ENCODE data around the gene TAF1. TPM values are rescaled to one million over a fixed set of nuclear protein-coding genes. Genes with fewer than 3 reads are reported as not detected.

Gene TAF1
- total and polyA plus RNA-seq, 2 experiments from 2014 or later: 6.7 to 26.9 TPM

DNA sequence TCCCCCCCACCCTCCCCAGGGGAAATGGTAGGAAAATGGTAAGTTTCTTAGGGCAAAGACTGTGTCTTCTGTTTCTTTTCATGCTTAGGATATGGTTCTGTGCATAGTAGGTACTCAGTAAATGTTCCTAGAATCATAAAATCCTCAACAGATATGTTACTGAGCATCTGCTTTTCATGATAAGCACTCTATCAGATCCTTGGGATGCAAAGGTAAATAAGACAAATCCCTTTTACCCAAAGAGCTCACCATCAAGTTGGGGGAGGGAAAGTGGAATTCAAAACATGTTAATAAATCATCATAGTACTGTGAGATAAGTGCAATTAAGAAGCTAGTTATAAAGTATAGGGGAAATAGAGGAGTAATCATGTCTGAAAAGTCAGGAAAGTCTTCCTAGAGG lies 98.8 kb downstream of the TAF1 start (continued):
- TF ChIP-seq, protein P1, sequence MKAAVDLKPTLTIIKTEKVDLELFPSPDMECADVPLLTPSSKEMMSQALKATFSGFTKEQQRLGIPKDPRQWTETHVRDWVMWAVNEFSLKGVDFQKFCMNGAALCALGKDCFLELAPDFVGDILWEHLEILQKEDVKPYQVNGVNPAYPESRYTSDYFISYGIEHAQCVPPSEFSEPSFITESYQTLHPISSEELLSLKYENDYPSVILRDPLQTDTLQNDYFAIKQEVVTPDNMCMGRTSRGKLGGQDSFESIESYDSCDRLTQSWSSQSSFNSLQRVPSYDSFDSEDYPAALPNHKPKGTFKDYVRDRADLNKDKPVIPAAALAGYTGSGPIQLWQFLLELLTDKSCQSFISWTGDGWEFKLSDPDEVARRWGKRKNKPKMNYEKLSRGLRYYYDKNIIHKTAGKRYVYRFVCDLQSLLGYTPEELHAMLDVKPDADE (IDR thresholded peaks at IDR 0.05): no peak
- TF ChIP-seq ZNF331 (CRISPR knock-in tag; IDR thresholded peaks at IDR 0.05; ENCODE audit: low read depth) (no peak), JUNB (IDR thresholded peaks at IDR 0.05; ENCODE audit: unreplicated experiment) (no peak), ZNF114 (CRISPR knock-in tag; IDR thresholded peaks at IDR 0.05) (no peak)

DNA sequence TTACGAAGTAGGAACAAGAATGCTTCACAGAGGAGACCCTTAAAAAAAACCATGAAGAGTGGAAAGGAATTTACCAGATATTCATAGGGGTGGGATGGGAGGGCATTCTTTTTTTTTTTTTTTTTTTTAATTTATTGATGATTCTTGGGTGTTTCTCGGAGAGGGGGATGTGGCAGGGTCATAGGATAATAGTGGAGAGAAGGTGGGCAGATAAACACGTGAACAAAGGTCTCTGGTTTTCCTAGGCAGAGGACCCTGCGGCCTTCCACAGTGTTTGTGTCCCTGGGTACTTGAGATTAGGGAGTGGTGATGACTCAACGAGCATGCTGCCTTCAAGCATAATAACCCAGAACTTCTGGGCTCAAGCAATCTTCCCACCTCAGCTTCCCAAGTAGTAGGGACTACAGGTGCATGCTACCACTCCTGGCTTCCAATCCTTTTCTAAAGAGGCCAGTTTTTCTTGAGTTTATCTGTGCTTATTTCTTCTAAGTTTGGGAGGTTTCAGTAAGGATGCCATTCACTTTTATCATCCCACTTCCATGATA lies 100.9 kb downstream of the TAF1 start:
- Histone ChIP-seq H3F3A (replicated peaks; ENCODE audit: low read depth) (no peaks in the 10 kb centered on the region), H3K27ac (ENCODE audit: low read depth) (no peak overlapping the region), H3K79me2 (replicated peaks; ENCODE audit: insufficient read depth) (no peaks in the 10 kb centered on the region), H2AFZ (no peak overlapping the region), H3K27me3 (ENCODE audit: insufficient read depth) (no peaks in the 10 kb centered on the region), H3K4me2 (no peak overlapping the region), H4K20me1 (replicated peaks; ENCODE audit: insufficient read depth) (no peaks in the 10 kb centered on the region), H3K4me1 (ENCODE audit: insufficient read depth) (no peaks in the 10 kb centered on the region), H3K4me3 (no peak overlapping the region), H3K9me2 (ENCODE audit: insufficient read depth) (no peaks in the 10 kb centered on the region), H3K36me3 (ENCODE audit: insufficient read depth) (no peaks in the 10 kb centered on the region; the same call in none of the 2 replicates)
- Mint-ChIP-seq H3K4me1 (no peaks in the 10 kb centered on the region), H3K4me3 (no peak overlapping the region), H3K27me3 (ENCODE audit: insufficient read depth, low read depth, poor library complexity) (no peaks in the 10 kb centered on the region), H3K9me3 (no peaks in the 10 kb centered on the region), H3K36me3 (ENCODE audit: low read depth) (peaks cover 42% of the 10 kb centered on the region), H3K27ac (no peak overlapping the region)
- DNase-seq (ENCODE audit: low spot score) (no peak), ATAC-seq (no peak)
- TF ChIP-seq STAT1 (IDR thresholded peaks at IDR 0.05; ENCODE audit: unreplicated experiment) (no peak), CREB1 (CRISPR knock-in tag; IDR thresholded peaks at IDR 0.05; ENCODE audit: low read depth) (no peak), JUNB (IDR thresholded peaks at IDR 0.05; ENCODE audit: unreplicated experiment) (no peak), EZH2 (IDR thresholded peaks at IDR 0.05; ENCODE audit: low read depth, unreplicated experiment) (no peak), NANOG (IDR thresholded peaks at IDR 0.05; ENCODE audit: borderline replicate concordance) (no peak), ZNF114 (CRISPR knock-in tag; IDR thresholded peaks at IDR 0.05) (no peak)
- TF ChIP-seq, protein P2, sequence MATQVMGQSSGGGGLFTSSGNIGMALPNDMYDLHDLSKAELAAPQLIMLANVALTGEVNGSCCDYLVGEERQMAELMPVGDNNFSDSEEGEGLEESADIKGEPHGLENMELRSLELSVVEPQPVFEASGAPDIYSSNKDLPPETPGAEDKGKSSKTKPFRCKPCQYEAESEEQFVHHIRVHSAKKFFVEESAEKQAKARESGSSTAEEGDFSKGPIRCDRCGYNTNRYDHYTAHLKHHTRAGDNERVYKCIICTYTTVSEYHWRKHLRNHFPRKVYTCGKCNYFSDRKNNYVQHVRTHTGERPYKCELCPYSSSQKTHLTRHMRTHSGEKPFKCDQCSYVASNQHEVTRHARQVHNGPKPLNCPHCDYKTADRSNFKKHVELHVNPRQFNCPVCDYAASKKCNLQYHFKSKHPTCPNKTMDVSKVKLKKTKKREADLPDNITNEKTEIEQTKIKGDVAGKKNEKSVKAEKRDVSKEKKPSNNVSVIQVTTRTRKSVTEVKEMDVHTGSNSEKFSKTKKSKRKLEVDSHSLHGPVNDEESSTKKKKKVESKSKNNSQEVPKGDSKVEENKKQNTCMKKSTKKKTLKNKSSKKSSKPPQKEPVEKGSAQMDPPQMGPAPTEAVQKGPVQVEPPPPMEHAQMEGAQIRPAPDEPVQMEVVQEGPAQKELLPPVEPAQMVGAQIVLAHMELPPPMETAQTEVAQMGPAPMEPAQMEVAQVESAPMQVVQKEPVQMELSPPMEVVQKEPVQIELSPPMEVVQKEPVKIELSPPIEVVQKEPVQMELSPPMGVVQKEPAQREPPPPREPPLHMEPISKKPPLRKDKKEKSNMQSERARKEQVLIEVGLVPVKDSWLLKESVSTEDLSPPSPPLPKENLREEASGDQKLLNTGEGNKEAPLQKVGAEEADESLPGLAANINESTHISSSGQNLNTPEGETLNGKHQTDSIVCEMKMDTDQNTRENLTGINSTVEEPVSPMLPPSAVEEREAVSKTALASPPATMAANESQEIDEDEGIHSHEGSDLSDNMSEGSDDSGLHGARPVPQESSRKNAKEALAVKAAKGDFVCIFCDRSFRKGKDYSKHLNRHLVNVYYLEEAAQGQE (IDR thresholded peaks at IDR 0.05; ENCODE audit: unreplicated experiment): no peak
